ENCODE data around the gene CCDC136. TPM values are rescaled to one million over a fixed set of nuclear protein-coding genes. Genes with fewer than 3 reads are reported as not detected.

The CCDC136 gene
- total RNA-seq, 1 experiment from 2014 or later = 31.1 TPM

DNA sequence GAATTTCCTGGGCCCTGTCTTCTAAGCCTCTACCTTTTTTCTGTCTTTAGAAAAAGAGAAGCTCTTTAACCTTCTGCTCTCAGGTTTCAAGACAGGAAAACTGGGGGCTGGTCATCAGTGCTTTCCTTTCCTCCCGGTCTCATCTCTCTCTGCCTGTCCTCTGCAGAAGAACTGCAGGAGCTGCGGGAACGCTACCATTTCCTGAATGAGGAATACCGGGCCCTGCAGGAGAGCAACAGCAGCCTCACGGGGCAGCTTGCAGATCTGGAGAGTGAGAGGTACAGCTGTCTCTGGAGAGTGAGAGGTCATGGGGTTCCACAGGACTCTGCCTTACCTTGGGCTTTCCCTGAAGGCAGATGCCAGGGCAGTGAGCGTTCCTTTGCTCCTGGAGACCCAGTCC, 12.7 kb downstream of the CCDC136 start:
- H3K4me3 Mint-ChIP-seq = no peak overlapping the region
- Histone ChIP-seq H3K79me1 (ENCODE audit: insufficient read depth, low read depth, low read length, poor library complexity, severe bottlenecking) (no peaks in the 10 kb centered on the region), H2BK12ac (ENCODE audit: insufficient read length, low read depth, low read length) (no peak overlapping the region), H3K18ac (ENCODE audit: insufficient read length, low read depth, low read length) (no peak overlapping the region), H3K14ac (ENCODE audit: insufficient read depth, low read length) (no peak overlapping the region; the same call in 1 of the 2 replicates), H3K56ac (ENCODE audit: insufficient read length, low read depth, low read length) (no peak overlapping the region), H2AK5ac (ENCODE audit: insufficient read length, low read length) (no peak overlapping the region), H4K5ac (ENCODE audit: insufficient read length, low read depth, low read length) (no peak overlapping the region), H3K27ac (ENCODE audit: insufficient read length, low read depth, low read length) (no peak overlapping the region), H3K4me1 (ENCODE audit: insufficient read depth, low read length) (no peaks in the 10 kb centered on the region), H2BK5ac (ENCODE audit: insufficient read length, low read length) (no peak overlapping the region), H3K4ac (ENCODE audit: low read depth, low read length) (no peak overlapping the region), H3K23ac (ENCODE audit: insufficient read length, low read depth, low read length) (no peak overlapping the region), H2AFZ (ENCODE audit: low read length) (no peak overlapping the region), H3K23me2 (ENCODE audit: insufficient read length, low read depth, low read length, poor library complexity, severe bottlenecking) (no peaks in the 10 kb centered on the region), H2BK15ac (ENCODE audit: low read depth, low read length) (no peak overlapping the region), H3K79me2 (ENCODE audit: insufficient read depth, low read length) (no peaks in the 10 kb centered on the region), H4K8ac (replicated peaks; ENCODE audit: insufficient read length, low read depth, low read length) (no peak overlapping the region), H2BK20ac (ENCODE audit: low read depth, low read length, poor library complexity, severe bottlenecking) (no peak overlapping the region), H2BK120ac (ENCODE audit: low read depth, low read length, poor library complexity, severe bottlenecking) (no peak overlapping the region), H4K91ac (ENCODE audit: insufficient read length, low read depth, low read length) (no peak overlapping the region), H3K27me3 (ENCODE audit: insufficient read depth, low read length) (no peaks in the 10 kb centered on the region), H3K9me3 (ENCODE audit: control insufficient read depth, low read depth, low read length) (no peaks in the 10 kb centered on the region), H3T11ph (ENCODE audit: low read length) (no peak overlapping the region), H4K20me1 (ENCODE audit: control insufficient read depth, insufficient read depth, insufficient read length) (no peaks in the 10 kb centered on the region), H3K4me2 (ENCODE audit: insufficient read depth, insufficient read length, low read length) (no peak overlapping the region), H3K9ac (ENCODE audit: extremely low read depth, insufficient read length, low read length) (no peak overlapping the region)
- DNase-seq = no peak
- peaks cover 25 to 59% (median 56%) of the 10 kb centered on the region in 3 experiments; a peak in 6 of 7 replicates for H3K36me3 Mint-ChIP-seq (ENCODE audit: insufficient read depth in 1 of 3, low read depth in 3 of 3)
- TF ChIP-seq, protein P1, sequence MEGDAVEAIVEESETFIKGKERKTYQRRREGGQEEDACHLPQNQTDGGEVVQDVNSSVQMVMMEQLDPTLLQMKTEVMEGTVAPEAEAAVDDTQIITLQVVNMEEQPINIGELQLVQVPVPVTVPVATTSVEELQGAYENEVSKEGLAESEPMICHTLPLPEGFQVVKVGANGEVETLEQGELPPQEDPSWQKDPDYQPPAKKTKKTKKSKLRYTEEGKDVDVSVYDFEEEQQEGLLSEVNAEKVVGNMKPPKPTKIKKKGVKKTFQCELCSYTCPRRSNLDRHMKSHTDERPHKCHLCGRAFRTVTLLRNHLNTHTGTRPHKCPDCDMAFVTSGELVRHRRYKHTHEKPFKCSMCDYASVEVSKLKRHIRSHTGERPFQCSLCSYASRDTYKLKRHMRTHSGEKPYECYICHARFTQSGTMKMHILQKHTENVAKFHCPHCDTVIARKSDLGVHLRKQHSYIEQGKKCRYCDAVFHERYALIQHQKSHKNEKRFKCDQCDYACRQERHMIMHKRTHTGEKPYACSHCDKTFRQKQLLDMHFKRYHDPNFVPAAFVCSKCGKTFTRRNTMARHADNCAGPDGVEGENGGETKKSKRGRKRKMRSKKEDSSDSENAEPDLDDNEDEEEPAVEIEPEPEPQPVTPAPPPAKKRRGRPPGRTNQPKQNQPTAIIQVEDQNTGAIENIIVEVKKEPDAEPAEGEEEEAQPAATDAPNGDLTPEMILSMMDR (conservative IDR thresholded peaks at IDR 0.05) = no peak
- H3K27ac Mint-ChIP-seq = peak overlapping the region in 2 of 3 experiments; percentile 73 to 77; a peak in 4 of 7 replicates
- H3K4me1 Mint-ChIP-seq = peaks cover 9 to 11% of the 10 kb centered on the region in 2 experiments
- H3K9me3 Mint-ChIP-seq = no peaks in the 10 kb centered on the region
- no CpG with 5 or more reads among the region's 6 CpGs for WGBS (ENCODE audit: extremely low coverage, insufficient read length, low lambda C conversion rate)
- H3K27me3 Mint-ChIP-seq (ENCODE audit: low read depth) = no peaks in the 10 kb centered on the region
